Colonic mucosa (tissue), 4 donors: Measurements from ENCODE around the gene CDH5. TPM values are rescaled to one million over a fixed set of nuclear protein-coding genes. Genes with fewer than 3 reads are reported as not detected.

Experiments used
- DNase-seq: peaks from one replicate; pipeline ENCODE4 v3.0.0-alpha.2; 2020
- H3K27ac ChIP-seq: fragments of 200-600 bp; one replicate; pipeline ENCODE4 v1.8.0; 2021
- H3K27me3 ChIP-seq: fragments of 200-600 bp; one replicate; pipeline ENCODE4 v1.8.0; 2021
- H3K36me3 ChIP-seq: fragments of 200-600 bp; one replicate; pipeline ENCODE4 v1.8.0; 2021
- H3K4me1 ChIP-seq: fragments of 200-600 bp; one replicate; pipeline ENCODE4 v1.8.0; 2021; ENCODE audit warnings: mild to moderate bottlenecking
- H3K4me3 ChIP-seq: fragments of 200-600 bp; one replicate; pipeline ENCODE4 v1.8.0; 2021
- H3K9ac ChIP-seq, 2 donors: one replicate each; pipeline ENCODE4 v1.7.0; 2013; ENCODE audit warnings: control low read depth in 2 of 2, low read depth in 2 of 2, low read length in 2 of 2
- H3K9me3 ChIP-seq: fragments of 200-600 bp; one replicate; pipeline ENCODE4 v1.8.0; 2021
- CTCF ChIP-seq: fragments of 200-600 bp; IDR thresholded peaks from one replicate; pipeline ENCODE4 v1.8.0; 2022; ENCODE audit warnings: antibody characterized with exemption, mild to moderate bottlenecking
- intact Hi-C: fragments of 100-400 bp; cut with DNase I; formaldehyde crosslinking; loops from one replicate; pipeline ENCODE4 v1.14.1; 2022
- total RNA-seq, 2 donors: library from RNA; stranded (reverse); fragmentation: NEBNext Ultra II Directional in 1 of 2; extraction: Animal tissue kit (Norgen Biotek cat#: 25700) in 1 of 2; gene quantifications; one replicate each; pipeline ENCODE4 v1.2.1, GENCODE V29; 2021
- donor health status: healthy.
- donor health status: DM: no; HTN: no; CAD: no.
- donor health status: DM: no; HTN: no; CAD: no.

Gene CDH5
- total RNA-seq, 2 donors from 2014 or later, result 4.4 to 15.2 TPM

- intact Hi-C loops, result no loop called here
- no peaks in the 10 kb centered on the region for H3K36me3 ChIP-seq
- peaks cover 3% of the 10 kb centered on the region for H3K4me1 ChIP-seq
- H3K27ac ChIP-seq, result no peak overlapping the region
- no peak overlapping the region for H3K4me3 ChIP-seq
- no peak for DNase-seq
- H3K27me3 ChIP-seq, result peaks cover 44% of the 10 kb centered on the region
- H3K9me3 ChIP-seq, result no peaks in the 10 kb centered on the region
- no peak overlapping the region for H3K9ac ChIP-seq
- no peak for TF ChIP-seq CTCF
Measured at GRCh38 chr16:66426112-66427035, 59.9 kb downstream of the CDH5 start.

- H3K36me3 ChIP-seq, result no peaks in the 10 kb centered on the region
- H3K27ac ChIP-seq, result no peak within 1 kb of the TSS
- no peaks in the 10 kb centered on the region for H3K9me3 ChIP-seq
- intact Hi-C loops, result no loop called here
- peaks cover 44% of the 10 kb centered on the region for H3K27me3 ChIP-seq
- peaks cover 3% of the 10 kb centered on the region for H3K4me1 ChIP-seq
- DNase-seq, result no peak
- TF ChIP-seq CTCF, result no peak
- H3K4me3 ChIP-seq, result peak within 1 kb of the TSS; percentile 27
- peak within 1 kb of the TSS in 1 of 2 donors; percentile 1 for H3K9ac ChIP-seq
Measured at GRCh38 chr16:66427036-66427860, 60.8 kb downstream of the CDH5 start, which contains the start of gene BEAN1. Gene BEAN1 (plus strand): TSS chr16:66427295. CDS start chr16:66437677, 10,382 bp downstream.

DNA sequence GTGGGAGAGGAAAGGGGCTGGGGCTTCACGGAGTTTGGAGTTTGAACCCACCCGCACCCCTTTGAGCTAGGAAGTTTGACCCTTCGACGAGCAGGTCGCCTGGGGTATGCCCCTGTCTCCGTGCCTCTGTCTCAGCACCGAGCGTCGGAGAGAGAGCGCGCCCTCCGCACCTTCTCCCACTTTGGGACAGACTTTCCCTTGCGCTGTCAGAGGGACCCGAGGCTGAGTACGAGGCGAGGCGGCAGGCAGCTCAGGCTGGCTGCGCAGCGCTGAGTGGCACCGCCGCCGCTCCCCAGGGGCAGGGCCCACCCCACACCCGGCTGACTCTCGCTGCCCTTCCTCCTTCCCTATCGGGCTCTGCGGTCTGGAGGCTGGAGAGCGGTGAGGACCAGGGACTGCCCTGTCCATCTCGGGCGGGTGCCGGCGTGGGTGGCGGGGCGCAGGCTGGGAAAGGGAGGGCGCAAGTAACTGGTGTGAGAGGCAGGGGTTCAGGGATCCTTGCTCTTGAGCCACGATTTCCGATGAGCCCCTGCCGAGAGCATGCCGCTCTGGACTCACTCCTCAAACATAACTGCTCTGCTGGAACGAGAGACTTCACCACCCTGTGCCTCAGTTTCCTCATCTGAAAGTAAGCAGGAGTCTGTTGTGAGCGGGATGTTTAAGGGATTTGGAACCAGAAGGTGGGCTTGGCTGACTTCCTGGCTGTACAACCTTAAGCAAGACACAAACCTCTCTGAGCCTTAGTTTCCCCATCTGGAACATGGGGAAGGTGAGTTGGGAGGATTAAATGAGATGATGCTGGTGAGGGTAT lies 61.6 kb downstream of the CDH5 start:
- TF ChIP-seq CTCF, result no peak
- no peak overlapping the region for H3K27ac ChIP-seq
- no peak overlapping the region for H3K4me3 ChIP-seq
- intact Hi-C loops, result no loop called here
- no peaks in the 10 kb centered on the region for H3K36me3 ChIP-seq
- peaks cover 3% of the 10 kb centered on the region for H3K4me1 ChIP-seq
- no peak for DNase-seq
- no peaks in the 10 kb centered on the region for H3K9me3 ChIP-seq
- H3K27me3 ChIP-seq, result peaks cover 44% of the 10 kb centered on the region
- peak overlapping the region in 1 of 2 donors; percentile 1 for H3K9ac ChIP-seq

- no peak overlapping the region for H3K9ac ChIP-seq
- H3K4me1 ChIP-seq, result peaks cover 3% of the 10 kb centered on the region
- no peak for TF ChIP-seq CTCF
- no peak overlapping the region for H3K27ac ChIP-seq
- no peaks in the 10 kb centered on the region for H3K36me3 ChIP-seq
- H3K4me3 ChIP-seq, result no peak overlapping the region
- H3K9me3 ChIP-seq, result no peaks in the 10 kb centered on the region
- intact Hi-C loops, result no loop called here
- no peak for DNase-seq
- peaks cover 44% of the 10 kb centered on the region for H3K27me3 ChIP-seq
Measured at GRCh38 chr16:66428682-66429251, 62.3 kb downstream of the CDH5 start.
